NCI-H2107 (cell line): ENCODE measurements around the gene ZNF407.

ENCODE experiments used
- DNase-seq: peaks from one replicate; lab custom pipeline; 2025; lab: John Stamatoyannopoulos, UW

Gene ZNF407

GRCh38 chr18:74826572-74826971 lies 228.9 kb downstream of the ZNF407 start:
- no peak for DNase-seq

- DNase-seq, result no peak
Observed at GRCh38 chr18:74828200-74828599, 230.5 kb downstream of the ZNF407 start.

- DNase-seq, result no peak
Observed at GRCh38 chr18:74831571-74832250, 234.0 kb downstream of the ZNF407 start.

- DNase-seq, result no peak
Observed at GRCh38 chr18:74832381-74832780, 234.7 kb downstream of the ZNF407 start.

- DNase-seq, result no peak
Observed at GRCh38 chr18:74832999-74833398, 235.3 kb downstream of the ZNF407 start.

- no peak for DNase-seq
Observed at GRCh38 chr18:74834424-74835309, 237.0 kb downstream of the ZNF407 start.

GRCh38 chr18:74836296-74837139 lies 238.8 kb downstream of the ZNF407 start:
- peak; percentile 19 for DNase-seq

- no peak for DNase-seq
Observed at GRCh38 chr18:74840492-74841167, 243.0 kb downstream of the ZNF407 start.

- no peak for DNase-seq
Observed at GRCh38 chr18:74841248-74841647, 243.6 kb downstream of the ZNF407 start.

- no peak for DNase-seq
Observed at GRCh38 chr18:74849301-74849700, 251.6 kb downstream of the ZNF407 start.

GRCh38 chr18:74856434-74856833 lies 258.8 kb downstream of the ZNF407 start:
- DNase-seq, result no peak

GRCh38 chr18:74856928-74857327 lies 259.3 kb downstream of the ZNF407 start:
- no peak for DNase-seq

- no peak for DNase-seq
Observed at GRCh38 chr18:74857901-74858300, 260.2 kb downstream of the ZNF407 start.

GRCh38 chr18:74861154-74861553 lies 263.5 kb downstream of the ZNF407 start:
- no peak for DNase-seq

GRCh38 chr18:74862094-74862493 lies 264.4 kb downstream of the ZNF407 start:
- DNase-seq, result no peak

- no peak for DNase-seq
Observed at GRCh38 chr18:74866577-74866976, 268.9 kb downstream of the ZNF407 start.

GRCh38 chr18:74868461-74868860 lies 270.8 kb downstream of the ZNF407 start:
- no peak for DNase-seq

GRCh38 chr18:74869904-74870863 lies 272.5 kb downstream of the ZNF407 start:
- DNase-seq, result no peak

GRCh38 chr18:74870950-74871349 lies 273.3 kb downstream of the ZNF407 start:
- no peak for DNase-seq

GRCh38 chr18:74873629-74874028 lies 276.0 kb downstream of the ZNF407 start:
- DNase-seq, result no peak

- DNase-seq, result no peak
Observed at GRCh38 chr18:74874351-74874750, 276.7 kb downstream of the ZNF407 start.
